ENCODE data around the gene BBIP1. TPM values are rescaled to one million over a fixed set of nuclear protein-coding genes. Genes with fewer than 3 reads are reported as not detected.

Gene BBIP1
- total RNA-seq, result 42.4 TPM

- peak; percentile 99 for DNase-seq (ENCODE audit: low spot score)
Observed at GRCh38 chr10:110918643-110919348, at the start of gene BBIP1. Gene BBIP1, minus strand, starts transcription at chr10:110919180. Its CDS starts 1,023 bp downstream, at chr10:110918157.

- DNase-seq (ENCODE audit: low spot score), result no peak
Observed at GRCh38 chr10:110967645-110968044, 48.7 kb upstream of the BBIP1 start.

DNA sequence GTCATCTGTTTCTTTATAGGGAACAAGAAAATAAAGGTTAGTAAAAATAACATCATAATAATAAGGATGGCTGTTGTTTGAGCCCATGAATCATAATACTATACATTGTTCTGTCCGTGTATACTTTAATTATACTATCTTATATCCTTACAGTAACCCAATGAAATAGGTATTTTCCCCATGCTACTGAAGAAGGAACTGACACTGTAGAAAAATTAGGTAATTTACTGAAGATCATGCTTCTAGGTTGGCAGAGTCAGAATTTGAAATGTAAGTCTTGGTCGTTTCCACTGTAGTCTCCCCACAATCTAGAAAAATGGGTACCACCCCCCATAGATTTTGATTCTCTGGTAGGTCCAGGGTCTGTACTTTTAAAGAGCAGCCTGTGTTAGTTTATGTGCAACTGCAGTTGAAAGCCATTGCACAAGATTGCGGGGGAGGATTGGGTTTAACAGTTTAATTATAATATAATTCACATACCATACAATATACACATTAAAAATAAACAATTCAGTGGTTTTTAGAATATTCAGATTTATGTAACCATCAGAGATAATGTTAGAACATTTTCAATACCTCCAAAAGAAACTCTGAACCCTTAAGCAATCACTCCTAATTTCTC is 48.1 kb upstream of the BBIP1 start:
- no peak for DNase-seq (ENCODE audit: low spot score)

GRCh38 chr10:110966146-110966545 is 47.2 kb upstream of the BBIP1 start:
- DNase-seq (ENCODE audit: low spot score), result no peak

- DNase-seq (ENCODE audit: low spot score), result no peak
Observed at GRCh38 chr10:110965216-110965615, 46.2 kb upstream of the BBIP1 start.

- DNase-seq (ENCODE audit: low spot score), result no peak
Observed at GRCh38 chr10:110964681-110965080, 45.7 kb upstream of the BBIP1 start.

- no peak for DNase-seq (ENCODE audit: low spot score)
Observed at GRCh38 chr10:110963162-110963561, 44.2 kb upstream of the BBIP1 start.

- DNase-seq (ENCODE audit: low spot score), result no peak
Observed at GRCh38 chr10:110962443-110962842, 43.5 kb upstream of the BBIP1 start.

GRCh38 chr10:110960333-110960712 is 41.3 kb upstream of the BBIP1 start:
- DNase-seq (ENCODE audit: low spot score), result no peak

- no peak for DNase-seq (ENCODE audit: low spot score)
Observed at GRCh38 chr10:110959379-110960332, 40.7 kb upstream of the BBIP1 start.

- no peak for DNase-seq (ENCODE audit: low spot score)
Observed at GRCh38 chr10:110957606-110958005, 38.6 kb upstream of the BBIP1 start.

DNA sequence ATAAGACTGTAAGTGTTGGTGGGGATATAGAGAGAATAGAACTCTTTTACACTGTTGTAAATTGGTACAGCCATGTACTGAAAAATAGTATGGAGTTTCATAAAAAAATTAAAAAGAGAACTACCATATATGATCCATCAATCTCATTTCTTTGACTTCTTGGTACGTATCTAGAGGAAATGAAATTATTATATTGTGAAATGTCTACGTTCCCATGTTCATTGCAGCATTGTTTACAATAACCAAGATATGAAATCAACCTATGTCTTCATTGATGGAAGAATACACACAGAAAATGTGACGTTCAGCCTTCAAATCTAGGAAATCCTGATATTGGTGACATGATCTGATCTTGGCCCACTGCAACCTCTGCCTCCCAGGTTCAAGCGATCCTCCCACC is 32.4 kb upstream of the BBIP1 start:
- no peak for DNase-seq (ENCODE audit: low spot score)

DNA sequence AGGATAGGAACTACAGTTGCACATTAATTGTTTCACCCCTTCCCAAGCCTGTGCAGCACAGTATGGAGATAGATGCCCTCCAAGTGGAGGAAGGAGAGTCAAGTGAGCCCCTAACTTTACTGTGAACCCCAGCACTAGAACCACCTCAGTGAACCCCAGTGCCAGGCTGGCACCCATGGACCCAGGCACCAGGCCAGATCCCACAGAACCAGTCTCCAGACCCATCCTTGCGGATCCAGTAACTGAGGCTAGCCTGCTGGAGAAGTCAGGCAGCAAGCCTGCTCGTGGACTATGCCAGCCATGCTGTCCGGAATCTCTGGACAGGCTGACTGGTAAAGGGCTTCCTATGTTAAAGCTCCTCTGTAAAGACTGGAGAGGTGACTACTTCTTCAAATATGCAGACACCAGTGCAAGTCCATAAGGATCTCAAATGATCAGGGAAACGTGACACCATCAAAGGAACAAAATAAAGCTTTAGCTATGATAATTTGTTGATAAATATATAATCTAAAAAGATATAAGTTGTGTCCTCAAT is 28.1 kb upstream of the BBIP1 start:
- no peak for DNase-seq (ENCODE audit: low spot score)

DNA sequence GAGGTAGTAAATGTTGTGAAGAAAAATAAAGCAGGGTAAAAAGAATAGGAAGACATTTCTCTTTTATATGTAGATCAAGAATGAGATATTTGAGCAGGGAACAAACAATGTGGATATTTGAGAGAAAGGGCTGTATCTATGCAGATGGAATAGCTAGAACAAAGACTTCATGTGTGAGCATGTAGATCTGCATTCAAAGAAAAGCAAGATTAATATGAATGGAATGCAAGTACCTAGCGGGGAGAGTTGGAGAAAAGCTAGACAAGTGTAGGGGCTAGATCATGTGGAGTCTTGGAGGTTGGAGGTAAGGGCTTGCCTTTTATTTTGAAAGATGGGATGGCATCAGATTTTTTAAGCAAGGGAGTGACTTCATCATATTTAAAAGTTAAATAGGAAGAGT is 27.5 kb upstream of the BBIP1 start:
- no peak for DNase-seq (ENCODE audit: low spot score)

DNA sequence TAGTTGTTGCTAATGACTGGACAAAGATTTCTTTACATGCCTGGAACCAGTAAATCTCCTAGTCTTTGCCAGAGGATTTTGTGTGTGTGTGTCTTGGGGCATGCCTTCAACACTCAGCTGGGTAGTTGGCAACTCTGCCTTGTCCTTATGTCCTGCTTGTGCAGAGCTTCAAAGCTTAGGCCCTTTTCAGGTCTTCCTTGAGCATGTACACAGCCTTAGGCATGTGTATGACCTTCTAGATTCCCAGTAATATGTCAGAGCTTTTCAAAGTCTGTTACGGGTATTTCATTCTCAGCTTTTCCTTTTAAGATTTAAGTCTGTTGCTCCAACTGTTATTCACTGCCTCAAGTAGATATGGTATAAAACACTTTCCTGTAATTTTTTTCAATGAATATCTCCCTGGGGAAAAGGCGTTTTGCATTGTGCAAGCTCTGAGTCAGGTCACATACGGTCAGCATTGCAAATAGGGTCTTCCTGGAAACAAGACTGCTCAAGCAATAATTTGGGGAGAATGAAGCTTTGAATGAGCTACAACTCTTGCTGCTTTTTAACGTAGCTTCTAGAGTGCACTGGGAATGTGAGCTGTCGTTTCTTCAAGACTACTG is 25.9 kb upstream of the BBIP1 start:
- no peak for DNase-seq (ENCODE audit: low spot score)

DNA sequence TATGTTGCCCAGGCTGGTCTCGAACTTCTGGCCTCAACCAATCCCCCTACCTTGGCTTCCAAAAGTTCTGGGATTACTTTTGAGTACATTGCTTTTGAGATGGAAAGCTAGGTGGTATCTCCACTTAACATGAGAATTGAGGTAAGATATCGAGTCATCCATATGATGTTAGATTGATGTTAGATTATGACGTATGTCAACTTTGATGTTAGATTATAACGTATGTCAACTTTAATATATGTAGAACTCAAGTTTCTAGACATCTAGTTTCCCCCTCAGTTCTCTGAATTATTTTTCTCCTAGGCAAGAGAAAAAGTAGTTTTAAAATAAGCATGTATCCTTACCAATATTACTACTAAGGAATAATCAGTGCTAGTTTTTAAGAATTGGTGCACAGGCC is 20.4 kb upstream of the BBIP1 start:
- DNase-seq (ENCODE audit: low spot score), result no peak

DNA sequence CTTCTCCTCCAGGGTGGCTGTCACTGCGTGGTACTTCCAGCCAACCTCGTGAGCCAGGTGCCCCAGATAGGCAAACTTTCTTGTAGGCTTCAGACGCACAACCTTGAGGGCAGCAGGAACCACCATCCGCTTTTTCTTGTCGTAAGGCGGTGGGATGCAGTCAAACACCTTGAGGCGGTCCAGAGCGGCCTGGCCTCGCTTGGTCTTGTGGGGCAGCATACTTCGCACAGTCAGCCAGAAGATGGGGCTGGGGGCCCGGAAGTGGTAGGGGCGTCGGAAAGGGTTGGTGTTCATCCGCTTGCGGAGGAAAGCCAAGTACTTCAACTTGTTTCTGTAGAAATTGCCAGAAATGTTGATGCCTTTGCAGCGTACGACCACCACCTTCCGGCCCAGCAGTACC is 17.8 kb upstream of the BBIP1 start:
- no peak for DNase-seq (ENCODE audit: low spot score)

GRCh38 chr10:110932505-110933180 is 13.7 kb upstream of the BBIP1 start:
- DNase-seq (ENCODE audit: low spot score), result no peak

- no peak for DNase-seq (ENCODE audit: low spot score)
Observed at GRCh38 chr10:110931769-110932381, 12.9 kb upstream of the BBIP1 start.

DNA sequence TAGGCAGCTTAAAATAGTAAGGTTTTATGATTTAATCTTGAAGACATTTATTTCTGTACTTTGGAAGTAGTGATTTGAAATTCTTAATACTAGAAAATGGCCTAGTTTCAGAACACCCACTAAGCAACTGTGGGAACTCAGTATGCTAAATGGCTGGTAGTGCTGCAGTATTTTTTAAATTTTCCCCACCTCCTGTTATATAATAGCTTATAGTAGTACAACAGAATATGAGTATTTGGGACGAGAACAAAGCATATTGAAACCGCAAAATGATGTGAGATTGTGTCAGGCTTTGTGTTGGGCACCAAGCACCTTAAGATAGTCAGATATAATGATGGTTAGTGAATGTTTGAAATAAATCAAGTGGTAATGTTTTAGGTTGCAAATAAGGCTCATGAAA is 8.5 kb upstream of the BBIP1 start:
- no peak for DNase-seq (ENCODE audit: low spot score)
